Measurements from ENCODE around the gene KMT2B.

Gene KMT2B

GRCh38 chr19:35717665-35718344 lies at the start of gene KMT2B:
TSS of gene KMT2B (plus strand) at chr19:35718003. CDS start at chr19:35718019, 16 bp downstream.
- H3K4me3 ChIP-seq (ENCODE audit: severe bottlenecking) = peak within 1 kb of the TSS; percentile 73
- H3K4me1 ChIP-seq (ENCODE audit: insufficient read depth, poor library complexity, severe bottlenecking) = no peaks in the 10 kb centered on the region
- no peak for TF ChIP-seq CTCF (IDR thresholded peaks at IDR 0.05; ENCODE audit: poor library complexity, severe bottlenecking)
- no peaks in the 10 kb centered on the region for H3K27me3 ChIP-seq (ENCODE audit: insufficient read depth, poor library complexity, severe bottlenecking)
- DNase-seq (ENCODE audit: low spot score) (peak; percentile 97), ATAC-seq (ENCODE audit: low read depth) (peak; percentile 67)
- peaks cover 24% of the 10 kb centered on the region for H3K36me3 ChIP-seq (ENCODE audit: low read depth)
- peak within 1 kb of the TSS; percentile 83 for H3K27ac ChIP-seq (ENCODE audit: poor library complexity, severe bottlenecking)
- no peaks in the 10 kb centered on the region for H3K9me3 ChIP-seq (ENCODE audit: severe bottlenecking)

GRCh38 chr19:35669566-35669965 lies 48.2 kb upstream of the KMT2B start:
- ATAC-seq (ENCODE audit: low read depth) (no peak), DNase-seq (ENCODE audit: low spot score) (no peak)
- Histone ChIP-seq H3K4me3 (ENCODE audit: severe bottlenecking) (no peak overlapping the region), H3K36me3 (ENCODE audit: low read depth) (no peaks in the 10 kb centered on the region), H3K27me3 (ENCODE audit: insufficient read depth, poor library complexity, severe bottlenecking) (peaks cover 4% of the 10 kb centered on the region), H3K4me1 (ENCODE audit: insufficient read depth, poor library complexity, severe bottlenecking) (no peaks in the 10 kb centered on the region), H3K9me3 (ENCODE audit: severe bottlenecking) (no peaks in the 10 kb centered on the region), H3K27ac (ENCODE audit: poor library complexity, severe bottlenecking) (no peak overlapping the region)
- TF ChIP-seq CTCF (IDR thresholded peaks at IDR 0.05; ENCODE audit: poor library complexity, severe bottlenecking) = no peak

- Histone ChIP-seq H3K4me3 (ENCODE audit: severe bottlenecking) (no peak overlapping the region), H3K27me3 (ENCODE audit: insufficient read depth, poor library complexity, severe bottlenecking) (peaks cover 4% of the 10 kb centered on the region), H3K9me3 (ENCODE audit: severe bottlenecking) (no peaks in the 10 kb centered on the region), H3K36me3 (ENCODE audit: low read depth) (no peaks in the 10 kb centered on the region), H3K4me1 (ENCODE audit: insufficient read depth, poor library complexity, severe bottlenecking) (no peaks in the 10 kb centered on the region), H3K27ac (ENCODE audit: poor library complexity, severe bottlenecking) (no peak overlapping the region)
- no peak for ATAC-seq (ENCODE audit: low read depth)
- DNase-seq (ENCODE audit: low spot score) = no peak
- TF ChIP-seq CTCF (IDR thresholded peaks at IDR 0.05; ENCODE audit: poor library complexity, severe bottlenecking) = no peak
These were observed 47.8 kb upstream of the KMT2B start for GRCh38 chr19:35669974-35670373.

GRCh38 chr19:35670686-35671085 lies 47.1 kb upstream of the KMT2B start:
- Histone ChIP-seq H3K4me3 (ENCODE audit: severe bottlenecking) (no peak overlapping the region), H3K27me3 (ENCODE audit: insufficient read depth, poor library complexity, severe bottlenecking) (peaks cover 4% of the 10 kb centered on the region), H3K9me3 (ENCODE audit: severe bottlenecking) (no peaks in the 10 kb centered on the region), H3K4me1 (ENCODE audit: insufficient read depth, poor library complexity, severe bottlenecking) (no peaks in the 10 kb centered on the region), H3K36me3 (ENCODE audit: low read depth) (no peaks in the 10 kb centered on the region), H3K27ac (ENCODE audit: poor library complexity, severe bottlenecking) (no peak overlapping the region)
- ATAC-seq (ENCODE audit: low read depth) = no peak
- no peak for DNase-seq (ENCODE audit: low spot score)
- no peak for TF ChIP-seq CTCF (IDR thresholded peaks at IDR 0.05; ENCODE audit: poor library complexity, severe bottlenecking)

- H3K4me1 ChIP-seq (ENCODE audit: insufficient read depth, poor library complexity, severe bottlenecking) = no peaks in the 10 kb centered on the region
- H3K4me3 ChIP-seq (ENCODE audit: severe bottlenecking) = no peak overlapping the region
- H3K36me3 ChIP-seq (ENCODE audit: low read depth) = no peaks in the 10 kb centered on the region
- peaks cover 4% of the 10 kb centered on the region for H3K27me3 ChIP-seq (ENCODE audit: insufficient read depth, poor library complexity, severe bottlenecking)
- no peak for ATAC-seq (ENCODE audit: low read depth)
- H3K27ac ChIP-seq (ENCODE audit: poor library complexity, severe bottlenecking) = no peak overlapping the region
- TF ChIP-seq CTCF (IDR thresholded peaks at IDR 0.05; ENCODE audit: poor library complexity, severe bottlenecking) = no peak
- no peaks in the 10 kb centered on the region for H3K9me3 ChIP-seq (ENCODE audit: severe bottlenecking)
- DNase-seq (ENCODE audit: low spot score) = no peak
These were observed 46.0 kb upstream of the KMT2B start for GRCh38 chr19:35671818-35672217.

Data from RWPE2 (cell line).